Stimulated activated CD8-positive, alpha-beta memory T cell treated with anti-CD3 and anti-CD28 coated beads, Interleukin-12 subunit alpha, Interleukin-12 subunit beta, amount 100 ng/mL, for 24 hours (primary cell): ENCODE results near the gene PNKP.

ENCODE experiments used
- DNase-seq: peaks from one replicate; pipeline ENCODE4 v3.0.0-alpha.2; 2020; ENCODE audit errors: extremely low read depth

PNKP gene

DNA sequence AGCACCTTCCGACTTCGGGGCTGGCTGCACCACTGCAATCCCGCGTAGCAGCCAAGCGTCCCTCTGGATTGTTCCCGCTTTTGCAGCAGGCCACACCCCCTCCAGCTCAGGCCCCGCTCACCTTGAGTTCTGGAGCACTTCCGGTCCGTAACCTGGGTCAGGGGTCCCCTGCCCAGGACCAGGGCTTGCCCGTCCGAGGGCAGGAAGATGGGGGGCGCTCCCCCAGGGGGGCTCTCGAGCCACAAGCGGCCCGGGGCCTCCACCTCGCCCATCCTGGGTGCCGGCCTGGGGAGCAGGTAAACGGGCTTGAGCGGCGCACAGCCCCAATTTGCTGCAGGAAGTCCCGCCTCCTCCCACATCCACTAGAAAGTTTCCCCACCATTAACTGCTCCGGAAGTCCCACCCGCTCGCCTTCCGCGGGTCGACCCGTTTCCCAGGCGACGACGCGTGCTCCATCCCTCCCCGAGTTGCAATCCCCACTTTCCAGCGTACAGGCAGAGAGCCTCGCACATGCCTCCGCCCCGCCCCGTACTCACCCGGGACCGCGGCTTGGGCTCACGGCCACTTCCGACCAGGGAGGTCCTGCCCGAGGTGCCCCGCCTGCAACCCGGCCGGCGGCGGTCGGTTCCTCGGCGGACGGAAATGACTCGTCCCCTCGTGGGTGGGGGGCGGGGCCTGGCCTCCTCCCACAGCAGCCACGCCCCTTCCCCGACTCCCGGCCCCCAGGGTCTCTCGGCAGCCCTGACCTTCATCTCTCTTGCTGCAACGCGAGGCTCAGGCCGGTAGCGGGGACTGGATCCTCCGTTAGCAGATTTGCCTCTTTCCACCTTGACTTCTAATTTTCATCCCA is at the start of gene PNKP:
PNKP (minus strand) TSS at position 644 of the 850 bp plus-strand sequence; CDS start at position 272, 372 bp downstream.
- peak; percentile 85 for DNase-seq

DNA sequence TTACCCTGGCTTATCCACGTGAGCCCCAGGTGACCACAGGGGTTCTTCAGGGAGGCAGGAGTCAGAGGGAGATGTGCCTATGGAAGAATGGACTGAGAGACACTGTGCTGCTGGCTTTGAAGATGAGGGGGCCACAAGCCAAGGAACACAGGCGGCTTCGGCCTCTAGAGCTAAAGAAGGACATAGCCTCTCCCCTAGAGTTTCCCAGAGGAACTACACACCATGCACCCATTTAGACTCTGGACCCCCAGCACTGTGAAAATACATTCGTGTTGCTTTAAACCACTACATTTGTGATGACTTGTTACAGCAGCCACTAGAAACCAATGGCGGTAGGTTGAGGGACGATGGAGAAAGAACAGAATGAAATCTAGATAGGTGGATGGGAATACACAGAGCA is 47.9 kb upstream of the PNKP start:
- DNase-seq = no peak

DNA sequence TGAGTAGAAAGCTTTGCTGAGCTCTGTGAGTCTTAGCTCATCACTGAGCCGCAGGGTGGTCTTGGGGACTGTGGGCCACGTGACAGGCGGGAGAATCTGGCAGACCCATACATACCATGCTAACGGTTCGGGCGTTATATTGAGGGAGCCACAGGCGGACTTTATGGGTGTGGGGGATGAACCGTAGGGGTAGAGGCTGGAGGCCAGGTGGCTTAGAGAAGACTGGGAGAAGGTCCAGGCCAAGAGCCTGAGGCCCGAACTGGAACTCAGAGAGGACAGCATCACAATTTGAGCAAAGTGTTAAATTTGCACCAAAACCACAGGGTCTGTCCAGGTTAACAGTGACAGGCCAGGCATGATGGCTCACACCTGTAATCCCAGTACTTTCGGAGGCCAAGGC is 46.3 kb upstream of the PNKP start:
- no peak for DNase-seq

DNA sequence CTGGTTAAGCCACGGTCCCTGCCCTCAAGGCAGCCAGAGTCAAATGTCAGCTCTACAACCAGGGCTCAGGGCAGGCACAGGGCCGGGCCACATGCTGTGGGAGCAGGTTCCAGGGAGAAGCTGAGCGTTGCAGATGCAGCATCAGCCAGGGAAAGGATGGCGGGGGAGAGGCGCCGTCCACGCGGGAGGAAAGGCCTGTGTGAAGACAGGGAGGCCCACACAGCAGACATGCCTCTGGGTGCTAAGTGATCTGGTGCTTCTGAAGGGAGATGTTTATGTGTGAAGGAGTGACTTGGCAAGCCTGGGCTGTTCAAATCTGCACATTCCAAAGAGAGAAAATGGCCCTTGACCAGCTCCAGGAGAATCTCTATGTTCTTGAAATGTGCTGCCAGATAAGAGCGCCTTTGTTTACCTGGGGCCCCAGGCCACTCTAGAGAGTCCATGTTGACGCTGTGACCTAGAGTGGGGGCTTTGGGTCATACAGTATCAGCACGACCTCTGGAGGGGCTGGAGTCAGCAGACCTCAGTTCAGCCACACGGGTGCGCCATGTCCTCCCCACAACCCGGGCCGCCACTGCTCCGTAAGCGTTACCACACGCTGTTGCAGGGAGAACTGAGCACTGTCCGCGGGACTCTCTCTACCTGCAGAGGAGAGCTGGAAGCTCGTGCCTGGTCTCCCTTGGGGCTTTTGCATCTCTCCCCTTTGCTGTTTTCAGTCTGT is 45.7 kb upstream of the PNKP start:
- DNase-seq = no peak

DNA sequence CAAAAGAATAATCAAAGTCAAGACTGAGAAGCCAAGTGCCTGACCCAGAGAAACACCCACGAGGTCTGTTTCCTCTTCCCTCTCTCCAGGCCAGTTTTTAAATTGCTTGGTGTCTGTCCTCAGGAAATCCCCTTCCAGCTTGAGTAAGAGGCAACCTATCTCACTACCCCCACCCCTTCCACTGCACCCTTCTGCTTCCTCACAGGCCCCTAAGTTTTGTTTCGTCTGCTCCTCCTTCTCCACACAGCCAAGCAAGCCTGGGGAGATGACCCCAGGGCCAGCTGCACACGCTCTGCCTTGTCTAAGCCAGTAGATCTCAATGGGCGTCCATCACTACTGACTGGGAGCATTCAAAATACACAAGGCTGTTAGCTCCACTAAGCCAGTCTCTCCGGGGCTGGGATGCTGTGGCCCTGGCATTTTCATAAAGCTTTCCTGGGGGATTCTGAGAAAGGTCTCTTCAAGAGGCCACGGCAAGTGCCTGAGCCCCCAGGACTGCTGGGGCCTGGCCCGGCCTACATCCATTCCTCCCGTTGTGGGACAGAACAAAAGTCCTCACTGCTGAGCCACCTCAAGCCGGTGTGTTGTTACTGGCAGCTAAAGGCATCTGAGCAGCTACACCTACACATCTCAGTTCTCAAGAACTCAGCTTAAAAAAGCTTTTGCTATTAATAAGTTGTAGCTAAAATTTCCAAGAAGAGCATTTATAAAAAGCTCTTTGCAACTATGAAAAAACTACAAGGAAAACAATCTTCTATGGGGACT is 44.2 kb upstream of the PNKP start:
- DNase-seq = no peak

DNA sequence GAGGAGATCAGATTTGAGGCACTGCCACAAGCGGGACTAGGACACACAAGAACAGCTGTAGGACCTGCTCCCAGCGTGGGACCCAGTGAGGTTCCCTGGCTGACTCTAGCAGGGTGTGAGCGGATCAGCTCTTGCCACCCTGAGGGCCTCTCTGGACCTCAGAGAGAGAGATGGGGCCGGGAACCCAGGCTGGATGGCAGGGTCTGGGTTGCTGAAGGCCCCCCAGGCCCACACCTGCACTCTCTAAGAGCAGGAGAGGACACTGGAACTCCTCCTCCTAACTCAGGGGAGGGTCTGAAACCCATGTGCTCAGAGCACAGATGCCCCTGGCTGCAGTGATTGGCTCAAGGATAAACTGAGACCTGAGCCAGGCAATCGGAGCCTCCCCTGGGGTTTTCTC is 42.8 kb upstream of the PNKP start:
- no peak for DNase-seq

DNA sequence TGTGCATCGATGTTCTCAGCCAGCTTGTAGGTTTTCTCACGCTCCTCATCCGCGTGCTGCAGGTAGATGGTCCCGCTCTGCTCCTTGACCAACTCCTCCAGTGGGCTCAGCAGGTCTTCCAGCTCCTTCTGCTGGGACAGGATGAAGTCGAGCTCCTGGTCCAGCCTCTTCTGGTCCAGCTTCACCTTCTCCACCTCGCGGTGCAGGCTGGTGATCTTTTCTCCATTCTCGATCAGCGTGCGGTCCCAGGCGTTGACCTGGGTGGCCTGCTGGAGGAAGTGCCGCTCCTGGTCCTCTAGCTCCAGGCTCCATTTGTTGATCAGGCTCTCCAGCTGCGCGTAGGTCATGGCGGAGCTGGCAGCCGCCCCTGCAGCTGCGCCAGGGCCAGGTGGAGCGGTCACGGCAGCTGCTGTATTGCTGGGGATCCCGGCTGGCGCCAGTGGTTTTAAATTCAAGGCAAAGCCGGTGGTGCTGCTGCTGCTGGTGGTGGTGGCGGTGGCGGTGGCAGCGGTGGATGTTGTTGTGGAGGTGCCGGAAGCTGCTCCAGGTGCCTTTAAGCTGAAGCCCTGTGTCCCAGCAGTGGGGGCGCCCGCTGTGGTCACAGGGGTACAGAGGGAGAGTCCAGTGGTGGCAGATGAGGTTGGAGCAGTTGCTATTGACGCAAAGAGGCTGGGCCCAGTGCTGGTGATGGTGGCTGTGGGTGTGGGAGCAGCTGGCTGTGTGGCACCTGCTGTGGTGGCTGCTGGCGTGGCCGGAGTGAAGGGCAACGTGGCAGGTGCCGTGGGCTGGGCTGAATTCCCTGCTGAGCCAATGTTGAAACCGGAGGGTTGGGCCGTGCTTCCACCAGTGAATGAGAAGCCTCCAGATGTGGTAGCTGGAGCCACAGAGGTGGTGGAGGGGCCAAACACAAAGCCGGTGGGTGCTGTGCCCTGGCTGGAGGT is 41.4 kb upstream of the PNKP start:
- DNase-seq = no peak

DNA sequence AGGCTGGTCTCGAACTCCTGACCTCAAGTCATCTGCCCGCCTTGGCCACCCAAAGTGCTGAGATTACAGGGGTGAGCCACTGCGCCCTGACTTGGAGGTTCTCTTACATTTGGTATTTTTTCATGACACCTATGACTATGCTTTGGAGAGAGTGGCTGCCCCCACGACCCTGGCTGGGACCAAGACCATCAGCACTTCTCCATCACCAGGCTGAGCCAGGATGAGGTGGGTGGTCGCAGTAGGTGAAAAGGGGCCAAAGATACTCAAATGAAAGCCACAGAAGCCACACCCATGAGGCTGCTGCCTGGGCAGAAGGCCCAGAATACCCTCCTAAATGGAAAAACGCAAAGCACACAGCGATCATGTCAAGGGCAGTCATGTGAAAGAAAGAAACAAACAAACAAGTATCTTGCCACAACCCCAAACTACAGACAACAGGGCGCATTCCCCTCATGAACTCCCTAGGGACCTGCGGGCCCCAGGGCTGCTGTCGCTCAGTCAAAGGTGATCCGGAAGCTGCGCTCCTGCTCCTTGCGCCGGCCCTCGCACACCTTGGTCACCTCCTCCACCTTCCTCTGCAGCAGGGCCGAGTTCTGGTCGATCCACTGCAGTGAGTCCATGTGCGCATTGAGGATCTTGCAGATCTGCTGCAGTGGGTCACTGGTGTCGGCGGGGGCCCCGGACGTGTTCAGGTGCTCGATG is 40.5 kb upstream of the PNKP start:
- DNase-seq = no peak

DNA sequence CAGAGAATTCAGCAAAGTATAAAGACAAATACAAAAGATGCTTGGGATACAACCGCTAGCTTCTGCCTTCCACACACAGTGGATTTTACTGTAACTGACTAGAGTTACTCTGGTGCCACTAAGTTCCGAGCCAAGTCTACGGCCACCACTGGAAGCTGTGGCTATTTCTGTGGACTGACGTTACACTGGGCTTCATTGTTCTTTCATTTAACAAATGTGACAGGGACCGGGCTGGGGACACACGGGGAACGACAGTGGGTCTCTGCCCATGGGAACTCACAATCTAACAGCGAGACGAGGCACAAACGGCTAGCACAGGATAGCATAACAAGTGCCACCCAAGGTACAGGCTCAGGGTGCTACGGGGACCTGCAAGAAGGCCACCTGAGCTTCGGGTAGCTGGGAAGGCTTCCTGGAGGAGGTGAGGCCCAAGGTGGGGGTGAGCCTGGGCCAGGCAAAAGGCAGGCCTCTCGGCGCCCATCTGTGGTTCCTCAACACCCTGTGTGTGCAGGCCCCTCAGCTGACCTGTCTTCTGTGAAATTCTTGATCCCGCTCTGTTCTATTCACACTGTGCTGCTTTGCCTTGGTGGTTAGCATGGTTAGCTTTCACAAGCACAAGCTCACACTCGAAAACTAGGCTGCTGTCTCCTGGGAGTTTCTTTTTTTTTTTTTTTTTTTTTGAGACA is 39.6 kb upstream of the PNKP start:
- no peak for DNase-seq

DNA sequence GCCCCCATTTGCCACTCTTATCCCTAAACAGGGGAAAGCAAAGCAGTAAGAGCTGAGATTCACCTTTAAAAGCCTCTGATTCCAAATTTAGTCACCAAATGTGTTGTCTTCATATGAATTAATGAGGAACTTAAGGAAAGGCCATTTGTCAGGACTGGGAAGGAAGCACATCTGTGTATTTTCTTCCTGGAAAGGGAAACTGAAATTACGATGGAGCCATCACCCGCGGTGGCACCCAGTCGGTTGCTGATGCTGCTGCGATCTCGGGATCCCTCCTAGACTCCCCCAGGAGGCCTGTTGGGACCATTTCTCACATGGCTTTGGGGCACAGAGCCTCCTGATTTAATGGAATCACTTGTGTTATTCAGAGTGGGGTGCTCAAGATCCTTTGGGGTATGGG is 36.8 kb upstream of the PNKP start:
- no peak for DNase-seq

DNA sequence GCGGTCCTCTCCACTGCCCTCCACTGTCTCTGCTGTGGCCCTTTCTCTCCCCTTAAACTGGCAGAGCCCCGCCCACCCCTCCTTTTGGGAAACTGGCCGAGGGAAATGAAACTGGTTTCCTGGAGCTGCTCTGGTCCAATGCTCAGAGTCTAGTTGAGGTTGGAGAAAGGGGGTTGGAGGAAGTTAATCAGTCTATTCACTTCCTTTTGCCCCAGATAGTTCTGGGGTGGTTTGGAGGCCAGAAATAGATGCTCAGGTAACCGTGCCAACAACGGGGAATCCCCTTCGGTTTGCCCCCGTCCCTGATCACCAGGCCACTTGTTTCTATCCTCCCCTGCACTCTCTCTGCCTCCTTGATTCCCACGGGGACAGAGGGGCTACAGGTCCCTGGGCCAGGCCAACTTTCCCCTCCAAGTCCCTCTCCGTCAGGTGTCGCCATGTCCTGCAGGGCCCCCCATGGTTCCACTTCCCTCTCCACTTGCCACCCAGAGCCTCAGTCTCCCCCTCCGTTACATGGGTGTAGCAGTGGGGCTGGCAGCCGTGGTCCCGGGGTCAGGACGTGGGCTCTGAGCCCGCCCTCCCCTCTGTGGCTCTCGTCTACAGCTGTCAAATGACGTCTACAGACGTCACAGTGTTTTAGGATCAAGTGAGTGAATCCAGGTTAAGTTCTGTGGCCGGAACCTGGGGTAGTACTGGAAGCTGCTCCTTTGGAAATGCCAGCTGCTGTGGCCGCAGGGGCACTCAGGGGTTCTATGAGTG is 29.7 kb upstream of the PNKP start, which contains the start of gene IL4I1:
IL4I1 (minus strand) TSS at position 25 of the 759 bp plus-strand sequence. CDS start 727 bp downstream, outside the sequence.
- DNase-seq = peak; percentile 24

DNA sequence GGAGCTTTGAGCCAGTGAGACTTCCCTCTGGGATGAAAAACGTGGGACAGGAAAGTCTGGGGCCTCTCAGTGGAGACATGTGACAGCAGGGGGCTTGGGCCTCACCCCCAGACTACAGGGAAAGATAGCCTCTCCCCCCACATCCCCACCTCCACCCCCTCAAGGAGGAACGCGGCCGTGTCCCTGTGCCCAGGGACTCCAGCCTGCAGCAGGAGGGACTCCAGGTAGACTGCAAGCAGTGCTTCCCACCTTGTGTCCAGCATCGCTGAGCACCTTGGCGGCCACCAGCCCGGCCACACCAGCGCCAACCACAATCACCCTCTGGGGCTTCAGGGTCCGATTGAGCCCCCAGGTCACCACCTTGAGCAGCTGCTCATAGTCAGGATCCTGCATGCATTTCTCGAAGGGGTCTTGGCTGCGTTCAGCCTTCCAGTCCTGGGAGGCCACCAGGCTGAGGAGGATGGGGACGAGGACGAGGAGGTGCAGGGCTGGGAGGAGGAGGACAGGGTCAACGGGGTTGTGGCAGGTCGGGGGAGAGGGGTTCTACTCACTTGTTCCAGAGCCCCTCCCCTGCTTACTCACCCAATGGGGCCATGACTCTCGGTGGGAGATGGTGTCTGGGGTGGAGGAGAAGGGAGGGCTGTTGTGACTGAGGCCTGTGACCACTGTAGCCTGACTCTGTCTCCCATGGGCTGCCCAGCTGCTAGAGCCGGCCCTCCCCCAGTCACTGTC is 28.4 kb upstream of the PNKP start:
- DNase-seq = no peak

DNA sequence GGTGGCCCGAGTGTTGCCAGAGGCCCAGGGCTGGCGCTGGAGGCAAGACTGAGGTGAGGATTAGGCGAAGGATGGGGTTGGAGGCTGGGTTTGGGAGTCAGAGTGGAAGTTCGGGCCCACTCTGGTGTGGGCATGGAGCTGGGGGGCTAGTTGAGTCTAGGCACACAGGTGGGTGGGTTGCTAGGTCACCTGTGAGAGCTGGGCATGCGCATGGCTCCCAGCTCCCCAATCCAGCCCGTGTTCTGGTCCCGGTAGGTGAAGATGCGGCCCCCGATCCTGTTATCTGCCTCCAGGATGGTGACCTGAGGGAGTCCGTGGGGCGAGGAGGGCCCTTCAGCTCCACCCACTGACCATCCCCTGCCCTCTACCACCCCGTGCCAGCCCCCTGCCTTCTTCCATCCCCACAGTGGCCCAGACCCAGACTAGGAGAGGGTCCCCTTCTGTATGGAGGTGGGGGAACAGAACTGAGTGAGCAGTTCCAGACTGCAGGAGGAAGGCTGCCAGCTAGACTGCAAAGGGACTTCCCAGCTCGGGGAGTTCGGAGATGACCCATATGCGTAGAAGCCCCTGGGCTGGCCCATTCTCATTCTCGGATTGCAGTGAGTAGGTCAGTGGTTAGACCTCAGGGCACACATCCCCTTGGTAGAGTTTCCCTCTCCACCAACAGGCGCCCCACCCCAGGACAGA is 27.6 kb upstream of the PNKP start:
- DNase-seq = no peak

DNA sequence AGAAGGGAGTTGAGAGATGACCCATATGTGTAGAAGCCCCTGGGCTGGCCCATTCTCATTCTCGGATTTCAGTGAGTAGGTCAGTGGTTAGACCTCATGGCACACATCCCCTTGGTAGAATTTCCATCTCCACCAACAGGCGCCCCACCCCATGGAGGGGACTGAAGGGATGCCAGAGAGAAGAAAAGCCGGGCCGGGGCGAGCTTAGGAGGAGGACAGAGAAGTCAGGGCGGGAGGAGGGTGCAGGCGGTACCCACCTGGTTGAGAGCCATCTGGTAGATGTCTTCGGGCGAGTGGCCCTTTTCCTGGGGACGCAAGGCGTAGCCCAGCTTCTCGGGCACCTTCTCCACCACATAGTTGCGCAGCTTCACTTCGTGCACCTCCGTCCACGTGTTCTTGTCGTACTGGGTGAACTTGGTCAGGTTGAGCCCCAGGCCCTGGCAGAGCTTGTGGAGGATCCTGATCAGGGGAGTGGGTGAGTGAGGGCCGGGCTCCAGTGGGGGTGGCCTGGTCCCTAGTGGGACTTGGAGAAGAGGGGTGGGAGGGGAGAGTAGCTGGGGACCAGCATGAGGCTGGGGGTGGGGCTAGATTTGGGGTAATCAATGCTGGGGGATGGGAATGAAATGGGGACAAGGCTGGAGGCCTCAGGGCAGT is 26.8 kb upstream of the PNKP start:
- DNase-seq = no peak

DNA sequence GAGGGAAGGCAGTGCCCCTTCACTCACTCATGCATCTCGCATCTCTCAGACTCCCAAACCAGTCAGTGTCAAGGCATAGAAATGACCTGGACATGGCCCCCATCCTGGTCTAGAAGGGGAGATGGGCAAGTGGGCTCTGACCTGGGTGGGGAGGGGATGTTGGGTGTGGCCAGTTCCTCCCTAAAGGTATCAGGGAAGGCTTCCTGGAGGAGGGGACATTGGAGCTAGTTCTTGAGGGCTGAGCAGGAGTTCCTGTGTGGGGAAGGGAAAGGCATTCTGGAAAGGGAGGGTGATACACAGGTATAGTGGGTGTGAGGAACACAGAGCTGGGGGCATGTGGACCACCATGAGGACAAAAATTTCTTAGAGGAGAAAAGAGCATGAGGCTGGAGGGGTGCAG is 25.3 kb upstream of the PNKP start:
- no peak for DNase-seq

DNA sequence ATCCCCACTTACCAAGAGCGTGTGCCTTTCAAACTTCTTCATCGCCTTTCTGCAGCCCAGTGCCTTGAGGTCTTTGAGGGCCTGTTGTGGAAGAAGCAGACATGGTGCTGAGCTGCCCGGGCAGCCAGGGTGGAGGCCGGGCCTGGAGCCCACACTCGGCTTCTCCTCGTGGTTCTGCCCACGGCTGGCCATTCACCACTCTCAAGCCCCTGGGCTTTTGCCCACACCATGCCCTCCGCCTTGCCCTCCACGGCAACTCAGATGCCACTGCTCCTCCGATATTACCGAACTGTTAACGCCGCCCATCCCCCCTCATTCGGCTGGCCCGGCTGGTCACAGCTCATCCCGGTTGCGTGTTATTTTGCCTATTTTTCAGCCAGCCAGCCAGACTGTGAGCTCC is 24.0 kb upstream of the PNKP start:
- no peak for DNase-seq
